GM21423 (cell line): ENCODE measurements around the gene SH3BP2.

Source experiments
- ATAC-seq: cut with Tn5 transposase; IDR thresholded peaks from one replicate; pipeline ENCODE4 v1.9.1; 2021; ENCODE audit warnings: mild to moderate bottlenecking, moderate library complexity; ENCODE audit not compliant: unreplicated experiment

Gene SH3BP2

DNA sequence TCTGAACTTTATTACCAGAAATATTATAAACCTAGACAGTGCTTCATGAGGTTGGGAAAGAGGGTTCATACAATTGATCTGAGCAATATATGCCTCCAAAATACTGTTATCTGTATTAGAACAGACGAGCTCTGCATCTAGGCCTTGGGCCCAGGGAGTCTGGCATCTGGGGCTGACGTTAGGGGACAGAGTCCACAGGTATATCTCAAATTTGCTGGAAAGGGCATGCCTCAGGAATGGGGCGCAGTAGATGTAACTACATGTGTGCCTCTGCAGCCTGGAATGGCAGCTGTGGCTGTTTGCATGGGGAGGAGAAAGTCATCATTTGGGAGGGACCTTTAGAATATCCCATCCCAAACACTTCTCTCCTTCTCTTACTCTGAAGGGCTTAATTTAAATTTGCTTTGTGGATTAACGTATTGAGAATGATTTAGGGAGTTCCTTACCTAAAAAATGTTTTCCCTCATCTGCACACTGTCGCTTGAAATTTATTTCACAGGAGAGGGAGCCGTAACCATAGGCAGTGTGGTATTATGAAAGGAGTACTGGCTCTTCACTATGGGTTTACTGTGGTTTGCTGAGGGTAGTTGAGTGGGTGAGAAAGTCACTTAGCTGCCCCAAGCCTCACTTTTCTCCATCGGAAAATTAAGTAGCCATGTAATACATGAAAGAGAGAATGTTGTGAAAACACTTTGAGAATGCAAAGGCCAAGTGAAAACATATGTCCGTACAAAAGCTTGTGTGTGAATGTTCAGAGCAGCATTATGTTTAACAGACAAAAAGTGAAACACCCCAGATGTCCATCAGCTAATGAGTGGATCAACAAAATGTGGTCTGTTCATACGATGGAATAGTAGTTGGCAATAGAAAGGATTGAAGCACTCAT, 56.6 kb downstream of the SH3BP2 start:
- no peak for ATAC-seq

DNA sequence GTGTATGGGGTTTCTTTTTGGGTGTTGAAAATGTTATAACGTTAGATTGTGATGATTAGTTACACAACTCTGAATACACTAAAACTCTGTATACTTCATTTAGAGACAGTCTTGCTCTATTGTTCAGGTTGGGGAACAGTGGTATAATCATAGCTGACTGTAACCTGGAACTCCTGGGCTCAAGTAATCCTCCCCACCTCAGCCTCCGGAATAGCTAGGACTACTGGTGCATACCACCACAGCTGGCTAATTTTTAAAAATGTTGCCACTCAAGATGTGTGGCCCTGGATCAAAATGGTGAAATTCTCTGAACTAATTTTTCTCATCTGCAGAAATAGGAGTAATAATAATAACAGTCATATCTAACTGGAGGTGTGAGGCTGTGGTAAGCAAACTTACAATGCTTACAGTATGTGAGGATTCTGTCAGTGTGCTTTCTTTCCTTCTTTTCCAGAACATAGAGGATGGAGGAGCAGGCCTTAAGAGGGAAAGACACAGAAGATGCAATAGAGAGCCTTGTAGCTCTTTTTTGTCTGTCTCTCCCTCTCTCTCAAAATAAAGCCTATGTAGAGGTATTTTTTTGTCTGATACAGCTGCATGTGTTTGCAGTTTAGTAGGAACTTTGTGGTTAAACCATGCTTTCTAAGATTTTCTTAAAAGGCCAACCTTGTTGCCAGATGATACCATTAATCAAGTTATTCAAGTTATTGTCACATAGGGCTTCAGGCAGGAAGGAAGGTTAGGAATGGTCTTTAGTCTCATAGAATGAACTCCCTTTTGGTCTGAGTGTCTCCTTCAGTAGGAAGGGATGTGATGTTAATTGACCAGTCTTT, 58.3 kb downstream of the SH3BP2 start:
- ATAC-seq: no peak

DNA sequence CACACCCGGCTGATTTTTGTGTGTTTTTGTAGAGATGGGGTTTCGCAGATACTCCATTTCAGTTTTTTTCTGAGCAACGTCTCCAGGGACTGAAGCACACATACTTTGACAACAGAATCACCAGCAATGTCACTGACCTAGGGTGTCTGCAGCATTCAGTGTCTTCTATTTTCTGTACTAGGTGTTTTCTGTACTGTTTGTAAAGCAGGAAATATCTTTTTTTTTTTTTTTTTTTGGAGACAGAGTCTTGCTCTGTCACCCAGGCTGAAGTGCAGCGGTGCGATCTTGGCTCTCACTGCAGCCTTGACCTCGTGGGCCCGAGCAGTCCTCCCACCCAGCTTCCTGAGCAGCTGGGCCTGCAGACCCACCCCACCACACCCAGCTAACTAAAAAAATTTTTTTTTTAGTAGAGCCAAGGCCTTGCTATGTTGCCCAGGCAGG, 59.6 kb downstream of the SH3BP2 start:
- ATAC-seq: peak; percentile 71

DNA sequence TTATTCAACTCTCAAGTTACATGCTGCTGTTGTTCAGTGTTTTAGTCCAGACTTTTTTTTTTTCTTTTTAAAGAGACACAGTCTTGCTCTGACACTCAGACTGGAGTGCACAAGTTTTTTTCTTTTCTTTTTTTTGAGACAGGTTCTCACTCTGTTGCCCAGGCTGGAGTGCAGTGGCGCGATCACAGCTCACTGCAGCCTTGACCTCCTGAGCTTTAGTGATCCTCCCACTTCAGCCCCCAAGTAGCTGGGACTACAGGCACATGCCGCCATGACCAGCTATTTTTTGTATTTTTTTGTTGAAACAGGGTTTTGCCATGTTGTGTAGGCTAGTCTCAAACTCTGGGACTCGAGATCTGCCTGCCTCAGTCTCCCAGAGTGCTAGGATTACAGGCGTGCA, 62.7 kb downstream of the SH3BP2 start:
- ATAC-seq: no peak

DNA sequence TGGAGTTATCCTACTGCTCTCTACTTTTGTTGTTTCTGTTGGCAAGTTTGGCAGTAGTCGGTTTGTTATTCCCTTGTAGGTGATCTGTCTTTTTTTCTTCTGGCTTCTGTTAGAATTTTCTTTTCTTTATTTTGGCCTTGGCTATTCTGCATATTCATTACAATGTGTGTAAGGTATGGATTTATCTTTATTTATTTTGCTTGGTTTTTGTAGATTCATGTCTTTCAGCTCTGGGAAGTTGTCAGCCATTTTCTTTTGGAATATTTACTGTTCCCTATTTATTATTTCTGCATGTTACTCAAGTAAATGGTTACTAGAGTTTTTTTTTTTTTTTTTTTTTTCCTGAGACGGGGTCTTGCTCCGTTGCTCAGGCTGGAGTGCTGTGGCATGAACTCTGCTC, 63.4 kb downstream of the SH3BP2 start:
- no peak for ATAC-seq

DNA sequence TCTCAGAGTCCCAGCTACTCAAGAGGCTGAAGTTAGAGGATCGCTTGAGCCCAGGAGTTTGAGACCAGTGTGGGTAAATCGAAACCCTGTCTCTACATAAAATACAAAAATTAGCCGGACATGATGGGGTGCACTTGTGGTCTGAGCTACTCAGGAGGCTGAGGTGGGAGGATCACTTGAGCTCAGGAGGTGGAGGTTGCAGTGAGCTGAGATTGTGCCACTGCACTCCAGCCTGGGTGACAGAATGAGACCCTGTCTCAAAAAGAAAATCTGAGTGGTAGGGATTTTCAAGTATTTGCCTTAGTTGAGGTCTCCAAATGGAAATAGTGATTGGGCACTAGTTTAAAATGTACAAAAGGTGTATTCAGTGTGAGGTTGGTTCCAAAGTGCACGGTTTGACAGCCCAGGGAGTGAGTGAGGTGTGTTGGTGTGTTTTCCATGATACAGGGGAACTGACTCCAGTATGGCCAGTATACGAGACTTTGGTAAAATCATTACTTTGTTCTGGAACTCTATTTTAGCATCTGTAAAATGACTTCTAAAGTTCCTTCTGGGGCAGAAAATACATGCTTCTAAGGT, 64.6 kb downstream of the SH3BP2 start:
- no peak for ATAC-seq

DNA sequence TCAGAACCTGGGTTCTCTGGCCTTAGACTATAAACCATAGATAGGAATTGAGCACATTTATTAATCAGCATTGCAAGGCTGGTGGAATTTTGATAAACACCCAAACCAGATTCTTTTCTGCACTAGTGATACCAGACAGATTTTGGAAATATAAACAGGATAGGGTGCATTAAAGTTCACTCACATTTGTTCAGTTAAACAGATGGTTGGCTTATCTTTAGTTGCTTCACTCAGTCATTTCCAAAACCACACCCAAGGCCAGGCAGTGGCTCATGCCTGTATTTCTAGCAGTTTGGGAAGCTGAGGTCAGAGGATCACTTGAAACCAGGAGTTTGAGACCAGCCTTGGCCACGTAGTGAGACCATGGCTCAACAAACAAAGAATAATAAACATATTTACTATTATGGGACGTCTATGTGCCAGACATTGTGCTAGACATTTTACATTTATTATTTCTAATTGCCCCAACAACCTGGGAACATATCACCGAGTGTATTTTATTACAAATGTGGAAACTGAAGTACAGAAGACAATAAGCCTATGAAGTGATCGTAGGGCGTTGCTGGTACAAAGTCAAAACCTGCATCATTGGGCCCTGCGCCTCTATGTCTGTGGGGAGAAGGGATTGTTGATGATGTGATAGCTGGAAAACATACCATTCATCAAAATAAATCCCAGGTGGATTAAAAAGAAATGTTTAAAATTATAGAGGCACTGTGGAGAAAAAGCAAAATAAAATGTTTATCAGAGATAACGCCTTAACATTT, 65.7 kb downstream of the SH3BP2 start:
- ATAC-seq: no peak

DNA sequence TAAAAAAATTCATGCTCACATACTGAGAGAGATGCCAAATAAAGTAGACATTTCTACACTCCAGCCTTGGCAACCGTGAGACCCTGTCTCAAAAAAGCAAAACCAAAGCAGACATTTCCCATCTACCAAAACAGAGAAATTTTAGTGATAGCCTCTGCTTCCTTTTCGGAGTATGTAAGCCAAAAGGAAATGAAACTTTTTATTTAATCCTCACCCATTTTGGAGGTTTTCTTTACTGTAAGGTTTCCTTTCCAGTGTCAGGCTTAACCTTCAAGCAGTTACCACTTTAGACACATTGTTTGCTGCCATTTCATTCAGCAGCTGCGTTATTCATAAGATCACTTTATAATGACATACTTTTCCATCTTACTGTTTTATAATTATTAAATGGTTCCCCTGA, 66.6 kb downstream of the SH3BP2 start:
- no peak for ATAC-seq

DNA sequence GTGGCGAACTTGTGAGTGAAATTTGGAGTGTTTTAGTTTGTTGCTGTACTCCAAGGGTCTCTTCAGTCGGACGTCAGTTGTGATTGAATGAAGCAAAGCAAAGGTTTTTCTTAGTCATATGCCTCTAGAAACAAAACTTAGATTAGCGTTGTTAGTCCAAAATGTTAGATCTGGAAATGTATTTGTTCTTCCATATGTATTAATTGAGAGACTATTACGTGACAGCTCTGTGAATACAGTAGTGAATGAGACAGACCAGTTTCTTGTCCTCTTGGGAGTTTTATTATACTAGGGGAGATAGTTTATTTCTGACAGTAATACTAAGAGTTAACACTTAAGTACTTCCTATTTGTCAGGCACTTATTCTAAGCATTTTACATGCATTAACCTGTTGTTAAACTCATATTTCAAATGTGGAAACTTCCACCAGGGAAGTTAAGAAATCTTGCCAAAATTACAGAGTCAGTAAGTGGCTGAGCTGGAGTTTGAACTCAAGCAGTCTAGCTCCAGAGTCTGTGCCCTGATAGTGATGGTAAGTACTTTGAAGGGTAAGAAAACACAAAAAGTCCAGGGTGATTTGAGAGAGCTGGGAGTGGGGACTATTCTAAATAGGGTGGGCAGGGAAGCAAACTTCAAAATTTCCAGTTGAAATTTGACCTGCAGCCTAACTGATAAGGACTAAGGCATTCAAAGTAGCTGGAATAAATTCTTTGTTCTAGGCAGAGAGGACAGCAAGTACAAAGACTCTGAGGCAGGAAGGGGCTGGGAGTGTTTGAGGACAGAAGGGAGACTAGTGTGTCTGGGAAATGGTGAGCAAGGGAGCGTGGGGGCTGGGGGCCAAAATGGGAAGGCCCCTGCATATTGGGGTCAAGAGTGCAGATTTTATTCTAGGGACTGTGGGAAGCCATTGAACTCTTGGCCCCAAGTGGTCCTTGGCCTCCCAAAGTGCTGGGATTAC, 67.8 kb downstream of the SH3BP2 start:
- ATAC-seq: no peak

DNA sequence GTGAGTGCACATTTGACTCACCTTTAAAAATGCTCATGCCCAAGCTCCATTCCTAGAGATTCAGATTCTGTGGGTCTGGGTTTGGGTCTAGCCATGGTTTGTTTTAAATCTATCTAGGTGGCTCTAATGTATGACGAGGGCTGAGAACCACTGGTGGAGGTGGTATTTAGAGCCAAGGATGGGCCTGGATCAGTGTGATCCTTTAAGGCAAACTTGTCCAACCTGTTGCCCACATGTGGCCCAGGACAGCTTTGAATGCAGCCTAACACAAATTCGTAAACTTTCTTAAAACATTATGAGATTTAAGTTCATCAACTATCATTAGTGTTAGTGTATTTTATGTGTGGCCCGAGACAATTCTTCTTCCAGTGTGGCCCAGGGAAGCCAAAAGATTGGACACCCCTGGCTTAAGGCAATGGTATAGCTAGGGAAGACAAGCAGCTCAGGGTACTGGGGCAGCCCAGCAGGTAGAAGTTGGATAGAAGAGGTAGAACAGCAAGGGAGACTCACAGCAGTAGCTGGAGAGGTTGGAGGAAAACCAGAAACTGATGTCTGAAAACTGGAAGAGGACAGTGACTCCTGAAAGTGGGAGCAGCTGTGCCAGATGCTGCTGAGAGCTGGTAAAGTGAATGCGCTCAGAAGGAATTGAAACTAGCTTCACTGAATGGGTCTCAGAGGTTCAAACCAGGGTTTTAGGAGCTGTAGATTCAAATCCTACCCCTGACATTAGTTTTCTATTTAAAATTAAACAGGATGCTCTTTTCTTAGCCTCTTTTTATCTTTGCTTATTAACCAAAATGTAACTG, 68.9 kb downstream of the SH3BP2 start:
- ATAC-seq: no peak

DNA sequence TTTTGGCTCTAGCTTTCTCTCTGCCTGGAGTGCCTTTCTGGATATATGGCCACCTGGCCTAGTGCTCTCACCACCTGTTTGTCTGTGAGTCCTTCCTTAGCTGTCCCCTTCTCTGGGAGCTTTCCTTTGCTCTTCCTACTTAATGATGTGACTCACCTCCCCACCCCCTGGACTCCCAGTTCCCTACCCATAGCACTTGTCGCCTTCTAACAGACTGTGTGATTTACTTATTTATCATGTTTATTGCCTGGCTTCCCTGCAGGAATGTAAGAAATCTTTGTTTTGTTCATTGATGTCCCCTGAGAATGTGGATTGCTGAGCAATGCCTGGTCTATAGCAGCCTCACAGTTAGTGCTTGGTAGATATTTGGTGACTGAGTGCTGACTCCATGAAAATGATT, 69.6 kb downstream of the SH3BP2 start:
- no peak for ATAC-seq

DNA sequence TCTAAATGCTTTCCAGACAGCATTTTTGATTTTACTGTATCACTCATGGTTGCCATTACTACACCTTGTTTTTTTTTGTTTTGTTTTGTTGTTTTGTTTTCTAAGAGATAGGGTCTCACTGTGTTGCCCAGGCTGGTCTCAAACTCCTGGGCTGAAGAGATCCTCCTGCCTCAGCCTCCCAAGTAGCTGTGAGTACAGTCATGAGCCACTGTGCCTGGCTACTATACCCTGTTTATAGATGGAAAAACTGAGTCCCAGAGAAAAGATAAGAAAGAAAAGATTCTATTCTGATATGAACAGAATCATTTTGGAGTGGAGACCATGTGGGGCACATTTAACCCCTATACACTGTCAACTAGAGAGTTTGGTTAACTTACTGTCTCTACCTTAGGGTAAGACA, 70.8 kb downstream of the SH3BP2 start:
- ATAC-seq: no peak

DNA sequence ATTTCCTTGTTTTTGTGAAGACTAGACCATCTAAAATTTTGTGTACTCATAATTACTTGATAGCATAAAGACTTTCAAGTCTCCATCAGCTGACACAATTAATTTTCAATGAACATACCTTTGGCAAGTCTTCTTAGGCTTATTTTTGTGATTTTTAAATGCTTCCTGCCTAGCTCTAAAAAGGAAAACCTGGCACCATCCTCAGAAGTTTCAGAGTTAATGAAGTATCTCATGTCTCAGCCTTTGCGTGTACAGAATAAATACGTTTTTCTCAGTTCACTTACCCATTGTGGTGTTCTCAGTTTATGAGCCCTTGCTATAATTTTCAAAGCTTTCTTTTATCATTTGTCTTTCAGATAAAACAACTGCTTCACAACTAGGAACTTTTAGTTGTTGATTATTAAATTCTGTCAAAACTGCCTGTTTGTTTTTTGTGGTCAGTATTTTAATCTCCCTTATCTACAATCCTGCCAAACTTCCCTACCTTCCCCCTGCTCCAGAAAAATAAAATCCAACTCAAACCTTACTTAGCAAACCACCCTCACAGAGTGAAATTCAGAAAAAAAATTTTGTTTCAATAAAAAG, 72.4 kb downstream of the SH3BP2 start:
- no peak for ATAC-seq

DNA sequence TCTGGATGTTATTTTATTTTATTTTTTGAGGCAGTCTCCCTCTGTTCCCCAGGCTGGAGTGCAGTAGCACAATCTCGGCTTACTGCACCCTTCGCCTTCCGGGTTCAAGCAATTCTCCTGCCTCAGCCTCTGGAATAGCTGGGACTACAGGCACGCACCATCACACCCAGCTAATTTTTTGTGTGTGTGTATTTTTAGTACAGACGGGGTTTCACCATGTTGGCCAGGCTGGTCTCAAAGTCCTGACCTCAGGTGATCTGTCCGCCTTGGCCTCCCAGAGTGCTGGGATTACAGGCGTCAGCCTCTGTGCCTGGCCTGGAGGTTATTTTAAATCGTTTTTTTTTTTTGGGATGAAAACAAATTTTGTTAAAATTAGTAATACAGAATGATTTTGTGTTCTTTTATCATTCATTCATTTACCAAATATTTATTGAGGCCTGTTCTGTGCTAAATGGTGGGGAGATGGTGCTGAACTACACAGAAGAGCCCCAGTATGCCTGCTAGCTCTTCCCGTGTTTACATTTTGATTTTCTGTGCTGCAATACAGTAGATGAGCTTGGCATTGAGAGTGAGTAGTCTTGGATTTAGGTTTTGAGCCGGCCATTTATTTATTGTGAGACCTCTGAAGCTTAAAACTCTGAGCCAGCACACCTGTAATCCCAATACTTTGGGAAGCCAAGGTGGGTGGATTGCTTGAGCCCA, 73.4 kb downstream of the SH3BP2 start:
- no peak for ATAC-seq

DNA sequence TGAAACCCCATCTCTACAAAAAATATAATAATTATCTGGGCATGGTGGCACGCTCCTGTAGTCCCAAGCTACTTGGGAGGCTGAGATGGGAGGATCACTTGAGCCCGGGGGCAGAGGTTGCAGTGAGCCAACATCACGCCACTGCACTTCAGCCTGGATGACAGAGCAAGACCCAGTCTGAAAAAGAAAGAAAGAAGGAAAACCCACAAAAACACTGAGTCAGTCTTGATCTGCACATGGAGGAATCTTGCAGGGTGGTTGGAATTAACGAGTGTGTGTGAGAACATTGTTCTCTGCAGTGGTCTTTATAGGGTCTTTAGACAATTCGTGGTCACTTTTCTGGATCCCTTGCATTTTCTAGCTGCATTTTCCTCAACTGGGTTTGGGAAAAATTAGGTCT, 74.0 kb downstream of the SH3BP2 start:
- no peak for ATAC-seq

DNA sequence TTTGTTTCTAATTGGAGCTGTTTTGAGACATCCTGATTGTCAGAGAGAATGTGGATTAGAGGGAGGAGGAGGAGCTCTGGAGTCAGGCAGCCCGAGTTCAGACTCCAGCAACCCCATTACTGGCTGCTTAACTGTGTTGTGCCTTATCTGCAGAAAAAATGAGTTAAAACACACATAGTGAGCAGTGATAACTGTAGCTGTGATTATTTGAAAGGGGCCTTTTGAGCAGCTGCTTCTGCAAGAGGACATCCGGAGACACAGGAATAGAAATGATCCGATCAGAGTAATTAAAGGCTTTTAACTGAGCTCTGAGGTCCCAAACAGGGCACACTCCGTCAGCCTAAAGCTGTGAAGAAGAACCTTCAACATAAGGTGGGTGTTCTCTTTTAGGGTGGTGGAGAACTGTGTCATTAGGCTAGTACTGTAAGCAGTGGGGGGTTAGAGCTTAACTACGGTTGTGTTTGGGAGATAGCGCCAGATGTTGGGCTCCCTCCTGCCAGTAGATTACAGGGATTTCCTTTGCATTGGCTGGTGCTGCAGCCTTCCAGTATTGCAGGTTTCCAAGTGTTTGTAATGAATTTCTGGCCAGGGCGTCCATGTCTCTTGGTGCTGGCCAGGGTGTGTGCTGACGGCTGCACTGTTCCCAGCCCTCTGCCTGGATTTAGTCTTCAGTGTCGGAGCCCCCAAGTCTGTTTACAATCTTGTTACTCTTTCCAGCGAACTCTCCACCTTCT, 75.0 kb downstream of the SH3BP2 start:
- no peak for ATAC-seq

DNA sequence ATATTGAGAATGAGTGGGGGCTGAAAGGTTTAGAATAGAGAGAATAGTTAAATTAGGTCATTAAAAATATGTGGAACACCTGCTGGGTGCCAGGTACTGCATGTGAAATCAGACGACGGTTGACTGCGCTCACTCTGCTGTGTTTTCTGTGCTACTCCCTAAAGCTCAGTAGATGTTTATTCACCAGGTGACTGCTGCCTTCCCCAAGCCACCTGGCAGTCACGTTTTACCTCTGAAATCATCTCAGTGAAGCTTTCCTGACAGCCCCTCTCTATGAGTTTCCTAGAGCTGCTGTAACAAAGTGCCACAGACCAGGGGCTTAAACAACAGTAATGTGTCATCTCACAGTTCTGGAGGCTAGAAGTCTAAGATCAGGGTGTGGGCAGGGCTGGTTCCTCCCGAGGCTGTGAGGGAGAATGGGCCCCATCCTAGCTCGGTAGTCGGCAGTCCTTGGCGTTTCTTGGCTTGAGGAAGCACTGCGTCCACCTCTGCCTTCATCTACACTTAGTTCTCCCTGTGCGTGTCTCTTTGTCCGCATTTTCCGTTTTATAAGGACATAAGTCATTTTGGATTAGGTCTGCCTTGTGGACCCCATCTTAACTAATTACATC, 76.1 kb downstream of the SH3BP2 start:
- ATAC-seq: no peak
